Left colon (tissue), 2 donors: ENCODE measurements around the gene STARD7. TPM values are rescaled to one million over a fixed set of nuclear protein-coding genes. Genes with fewer than 3 reads are reported as not detected.
"Not testable (repeated sequence)": the region's sequence is repeated elsewhere in the genome, so short reads cannot be mapped to it uniquely, and the experiment has no call there.

Experiments
- ATAC-seq: fragments of 200-7000 bp; cut with Tn5 transposase; one replicate; pipeline ENCODE4 v1.9.1; 2020; ENCODE audit warnings: mild to moderate bottlenecking, moderate library complexity
- DNase-seq, 2 donors: peaks; one replicate each; pipeline ENCODE4 v3.0.0-alpha.2; 2020
- intact Hi-C, 2 donors: fragments of 100-400 bp; cut with DNase I in 1 of 2; cut with micrococcal nuclease in 1 of 2; formaldehyde crosslinking; loops; one replicate each; pipeline versions ENCODE4 v1.11.2 to v1.14.0; 2022; cut with DNase I, micrococcal nuclease
- total RNA-seq, 2 donors: library from RNA; stranded (reverse); fragmentation: NEBNext Ultra II Directional; extraction: Animal tissue kit (Norgen Biotek cat#: 25700); gene quantifications; one replicate each; pipeline ENCODE4 v1.2.1, GENCODE V29; 2021
- donor health status: DM: no; HTN: no; CAD: no.
- donor health status: DM: yes; HTN: yes; CAD: no.

Gene STARD7
- total RNA-seq, 2 donors from 2014 or later = 125 to 127 TPM

- intact Hi-C loops = no loop called here
- DNase-seq (no peak), ATAC-seq (peak; percentile 26)
Measured at GRCh38 chr2:96143848-96144480, 64.7 kb downstream of the STARD7 start.

GRCh38 chr2:96143231-96143847 is 65.3 kb downstream of the STARD7 start:
- ATAC-seq (no peak), DNase-seq (no peak)
- intact Hi-C loops = no loop called here

GRCh38 chr2:96142217-96143113 is 66.2 kb downstream of the STARD7 start:
- intact Hi-C loops = no loop called here
- DNase-seq (no peak), ATAC-seq (no peak)

- intact Hi-C loops, ATAC-seq, DNase-seq: not testable (repeated sequence)
Measured at GRCh38 chr2:96141624-96141967, 67.0 kb downstream of the STARD7 start.

GRCh38 chr2:96140941-96141623 is 67.5 kb downstream of the STARD7 start:
- ATAC-seq = no peak
- intact Hi-C loops = no loop called here
- DNase-seq = no peak

- ATAC-seq = no peak
- intact Hi-C loops = no loop called here
- DNase-seq = no peak
Measured at GRCh38 chr2:96139181-96139758, 69.4 kb downstream of the STARD7 start.

GRCh38 chr2:96138179-96139145 is 70.2 kb downstream of the STARD7 start, which contains the start of gene ASTL:
TSS of gene ASTL (minus strand) at chr2:96138502. CDS start at chr2:96138436, 66 bp downstream.
- intact Hi-C loops = no loop called here
- peak; percentile 89 for ATAC-seq
- DNase-seq = peak; percentile 87 to 91

GRCh38 chr2:96137321-96138178 is 71.1 kb downstream of the STARD7 start:
- DNase-seq = no peak
- ATAC-seq = peak; percentile 8
- intact Hi-C loops = no loop called here

- intact Hi-C loops = no loop called here
- DNase-seq (no peak), ATAC-seq (no peak)
Measured at GRCh38 chr2:96136129-96136720, 72.4 kb downstream of the STARD7 start.

- ATAC-seq (no peak), DNase-seq (no peak)
- intact Hi-C loops = no loop called here
Measured at GRCh38 chr2:96135621-96136020, 73.0 kb downstream of the STARD7 start.

GRCh38 chr2:96135171-96135570 is 73.5 kb downstream of the STARD7 start:
- ATAC-seq = no peak
- DNase-seq = no peak
- intact Hi-C loops = no loop called here

Other genes with a start within 250 kb of the STARD7 start
- gene ANKRD36C, start 217.0 kb downstream of the STARD7 start, total RNA-seq = 10 to 100 TPM; 28.6 to 31.4 TPM
- gene GPAT2, start 173.9 kb downstream of the STARD7 start, total RNA-seq = 1 to 10 TPM; 3.0 to 5.3 TPM
- gene ADRA2B, start 92.3 kb downstream of the STARD7 start, total RNA-seq = under 1 TPM; 0.12 to 0.84 TPM
- gene ASTL, start 70.3 kb downstream of the STARD7 start, total RNA-seq = under 1 TPM; 0.31 to 0.45 TPM
- 1 to 10 TPM; 1.7 to 1.9 TPM for gene DUSP2, start 63.4 kb downstream of the STARD7 start, total RNA-seq
- 100 to 1,000 TPM in 1 of 2 donors, 10 to 100 TPM in 1; 86.2 to 111 TPM for gene TMEM127, start 57.2 kb upstream of the STARD7 start, total RNA-seq
- 10 to 100 TPM; 61.7 to 68.8 TPM for gene CIAO1, start 57.4 kb upstream of the STARD7 start, total RNA-seq
- gene SNRNP200, start 96.7 kb upstream of the STARD7 start, total RNA-seq = 10 to 100 TPM; 84.8 to 94.7 TPM
- gene ITPRIPL1, start 116.5 kb upstream of the STARD7 start, total RNA-seq = under 1 TPM; 0.58 to 0.92 TPM
- gene NCAPH, start 126.9 kb upstream of the STARD7 start, total RNA-seq = 1 to 10 TPM; 2.0 to 7.3 TPM